ENCODE measurements around the gene EI24. TPM values are rescaled to one million over a fixed set of nuclear protein-coding genes. Genes with fewer than 3 reads are reported as not detected.
"Not testable (repeated sequence)": the region's sequence is repeated elsewhere in the genome, so short reads cannot be mapped to it uniquely, and the experiment has no call there.

Gene EI24
- polyA plus RNA-seq, 4 donors: 108 to 131 (median 110) TPM

DNA sequence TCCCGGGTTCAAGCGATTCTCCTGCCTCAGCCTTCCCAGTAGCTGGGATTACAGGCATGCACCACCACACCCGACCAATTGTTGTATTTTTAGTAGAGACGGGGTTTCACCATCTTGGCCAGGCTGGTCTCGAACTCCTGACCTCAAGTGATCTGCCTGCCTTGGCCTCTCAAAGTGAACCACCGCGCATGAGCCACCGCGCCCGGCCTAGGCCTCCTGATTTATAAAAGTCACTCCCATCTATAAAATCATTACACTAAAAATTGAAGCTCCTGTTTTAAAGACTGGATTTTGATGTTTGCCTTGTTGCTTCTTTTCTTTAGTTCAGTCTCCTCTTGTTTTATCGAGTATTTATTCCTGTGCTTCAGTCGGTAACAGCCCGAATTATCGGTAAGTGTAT lies 7.9 kb downstream of the EI24 start:
- DNase-seq (ENCODE audit: low read depth in 4 of 4, low spot score in 2 of 4): not testable (repeated sequence)

DNA sequence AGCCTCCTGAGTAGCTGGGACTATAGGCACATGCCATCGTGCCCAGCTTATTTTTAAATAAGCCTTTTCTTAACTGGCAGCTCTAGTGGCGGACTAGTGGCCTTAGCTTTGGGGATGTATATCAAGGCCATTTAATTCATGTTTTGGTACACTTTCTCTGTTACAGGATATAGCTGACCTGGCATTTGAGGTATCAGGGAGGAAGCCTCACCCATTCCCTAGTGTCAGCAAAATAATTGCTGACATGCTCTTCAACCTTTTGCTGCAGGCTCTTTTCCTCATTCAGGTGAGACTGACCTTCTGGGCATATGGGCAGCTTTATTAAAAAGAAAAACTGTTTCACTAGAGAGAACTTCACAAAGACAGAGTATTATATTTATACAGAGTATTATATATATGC lies 9.5 kb downstream of the EI24 start:
- no peak for DNase-seq (ENCODE audit: low read depth in 4 of 4, low spot score in 2 of 4)

DNA sequence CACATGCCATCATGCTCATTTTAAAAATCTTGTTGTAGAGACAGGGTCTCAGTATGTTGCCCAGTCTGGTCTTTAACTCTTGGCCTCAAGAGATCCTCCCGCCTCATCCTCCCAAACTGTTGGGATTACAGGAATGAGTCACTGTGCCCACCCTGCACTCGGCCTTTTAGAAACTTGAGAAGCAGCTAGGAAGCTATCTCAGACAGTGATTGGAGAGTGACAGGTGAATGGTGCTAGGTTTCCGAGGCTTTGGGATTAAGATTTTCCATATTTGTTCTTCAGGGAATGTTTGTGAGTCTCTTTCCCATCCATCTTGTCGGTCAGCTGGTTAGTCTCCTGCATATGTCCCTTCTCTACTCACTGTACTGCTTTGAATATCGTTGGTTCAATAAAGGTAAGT lies 10.5 kb downstream of the EI24 start:
- DNase-seq (ENCODE audit: low read depth in 4 of 4, low spot score in 2 of 4): no peak

DNA sequence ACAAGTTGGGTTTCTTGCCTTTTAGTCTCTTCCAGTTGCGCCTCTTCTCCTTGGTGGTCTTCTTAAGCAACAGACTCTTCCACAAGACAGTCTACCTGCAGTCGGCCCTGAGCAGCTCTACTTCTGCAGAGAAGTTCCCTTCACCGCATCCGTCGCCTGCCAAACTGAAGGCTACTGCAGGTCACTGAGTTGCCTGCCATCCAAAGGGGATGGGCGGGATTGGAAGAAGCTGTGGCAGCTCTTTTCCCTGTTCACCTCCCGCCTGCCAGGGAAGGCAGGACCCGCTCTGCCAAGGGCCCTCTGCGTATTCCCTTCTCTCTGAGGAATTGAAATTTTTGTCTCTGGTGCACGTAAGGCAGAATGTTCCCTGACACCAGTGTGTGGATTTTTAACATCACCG lies 14.2 kb downstream of the EI24 start:
- no peak for DNase-seq (ENCODE audit: low read depth in 4 of 4, low spot score in 2 of 4)

DNA sequence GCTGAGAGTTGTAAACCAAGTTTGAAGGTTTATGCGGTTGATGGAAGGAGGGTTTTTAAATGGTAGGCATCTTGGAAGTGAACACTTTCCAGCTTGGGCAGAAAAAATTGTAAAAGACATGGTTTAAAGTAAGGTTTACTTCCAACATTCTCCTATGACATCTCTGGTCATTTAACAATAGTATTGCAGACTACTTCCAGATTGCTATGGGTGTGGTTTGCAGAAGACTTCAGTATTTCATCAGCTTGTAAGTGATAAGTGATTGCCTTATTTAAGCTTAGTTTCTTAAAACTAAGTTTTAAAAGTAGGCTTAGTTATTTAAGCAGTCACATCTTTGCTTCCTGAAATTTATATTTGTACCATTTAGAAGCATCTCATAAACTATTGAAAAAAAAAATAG lies 16.2 kb downstream of the EI24 start:
- DNase-seq (ENCODE audit: low read depth in 4 of 4, low spot score in 2 of 4): no peak

DNA sequence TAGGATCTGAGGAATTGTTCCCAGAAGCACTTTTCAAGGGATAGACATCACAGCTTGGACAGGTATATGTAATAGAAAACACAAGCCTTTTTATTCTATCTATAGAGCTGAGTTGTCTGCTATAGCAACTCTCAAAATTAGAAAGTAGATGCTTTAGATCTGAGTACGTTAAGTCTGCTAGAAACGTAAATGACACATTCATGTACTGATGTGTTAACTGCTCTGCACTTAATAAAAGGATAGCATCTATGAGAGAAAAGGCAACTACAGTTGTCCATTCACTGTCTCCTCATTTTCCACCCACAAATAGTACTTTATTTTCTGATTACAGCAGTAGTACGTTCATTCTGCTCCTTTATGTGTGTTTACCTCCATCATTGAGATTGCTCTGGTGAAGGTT lies 17.3 kb downstream of the EI24 start:
- no peak for DNase-seq (ENCODE audit: low read depth in 4 of 4, low spot score in 2 of 4)

DNA sequence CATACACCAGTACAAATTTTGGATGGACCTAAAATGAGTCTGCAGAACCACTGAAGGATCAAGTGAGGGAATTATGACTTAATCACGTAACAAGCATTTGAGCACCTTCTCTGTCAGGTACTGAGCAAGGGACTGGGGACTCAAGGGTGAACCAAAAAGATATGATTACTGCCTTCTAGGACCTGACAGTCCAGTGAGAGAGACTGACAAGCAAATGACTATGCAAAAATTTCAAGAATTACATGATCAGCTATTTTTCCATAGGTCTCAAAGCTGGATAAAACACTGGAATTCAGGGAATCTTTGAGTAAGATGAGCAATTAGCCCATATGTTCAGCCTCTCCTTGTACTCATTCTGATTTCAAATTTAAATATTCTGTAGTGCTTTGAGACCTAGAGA lies 18.2 kb downstream of the EI24 start:
- no peak for DNase-seq (ENCODE audit: low read depth in 4 of 4, low spot score in 2 of 4)

DNA sequence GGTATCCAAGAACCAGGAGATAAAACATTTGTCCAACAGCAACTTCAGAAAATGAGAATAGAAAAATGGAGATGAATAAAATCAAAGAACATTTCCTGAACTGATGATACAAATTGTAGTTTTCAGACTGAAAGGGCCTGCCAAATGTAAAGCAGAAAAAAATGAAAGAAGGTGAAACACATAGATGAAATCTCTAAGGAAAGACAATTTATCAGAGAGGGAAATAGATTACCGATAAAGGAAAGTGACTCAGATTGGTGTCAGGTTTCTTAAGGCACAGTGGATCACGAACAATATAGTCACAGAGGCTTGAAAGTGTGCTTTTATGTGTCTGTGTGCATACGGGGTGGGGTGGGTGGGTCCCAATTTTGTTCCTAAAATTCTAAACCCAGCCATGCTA lies 19.2 kb downstream of the EI24 start:
- DNase-seq (ENCODE audit: low read depth in 4 of 4, low spot score in 2 of 4): no peak

DNA sequence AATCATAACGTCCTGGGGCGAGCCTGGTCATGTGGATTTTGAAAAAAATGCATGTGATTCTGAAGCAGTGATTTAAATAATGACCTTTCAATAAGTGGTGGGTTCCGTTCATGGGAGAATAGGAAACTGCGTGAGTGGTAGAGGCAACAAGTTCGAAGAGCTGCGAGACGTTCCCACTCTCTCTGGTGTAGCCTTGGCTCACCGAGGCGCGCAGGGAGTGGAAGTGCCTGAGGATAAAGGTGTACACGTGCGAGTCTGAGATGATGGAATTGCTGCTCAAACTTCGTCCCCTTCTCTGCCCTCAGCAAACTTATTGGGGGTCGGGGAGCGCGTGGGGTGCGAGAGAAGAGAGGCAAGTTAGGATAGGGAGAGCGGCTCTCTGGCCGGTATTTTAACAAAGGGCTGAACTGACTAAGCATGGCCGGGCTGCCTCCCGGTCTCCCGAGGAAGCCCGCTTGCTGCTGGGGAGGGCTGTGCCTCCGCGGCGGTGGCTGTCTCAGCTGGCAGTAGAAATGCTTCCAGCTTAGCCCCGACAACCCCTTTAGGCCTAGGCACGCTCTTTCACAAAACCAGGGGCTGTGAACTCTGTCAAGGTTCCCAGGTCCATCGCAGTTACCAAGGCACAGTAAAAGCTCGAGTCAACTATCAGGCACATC lies 22.5 kb downstream of the EI24 start:
- peak in 2 of 4 donors; percentile 25 to 39 for DNase-seq (ENCODE audit: low read depth in 4 of 4, low spot score in 2 of 4)

DNA sequence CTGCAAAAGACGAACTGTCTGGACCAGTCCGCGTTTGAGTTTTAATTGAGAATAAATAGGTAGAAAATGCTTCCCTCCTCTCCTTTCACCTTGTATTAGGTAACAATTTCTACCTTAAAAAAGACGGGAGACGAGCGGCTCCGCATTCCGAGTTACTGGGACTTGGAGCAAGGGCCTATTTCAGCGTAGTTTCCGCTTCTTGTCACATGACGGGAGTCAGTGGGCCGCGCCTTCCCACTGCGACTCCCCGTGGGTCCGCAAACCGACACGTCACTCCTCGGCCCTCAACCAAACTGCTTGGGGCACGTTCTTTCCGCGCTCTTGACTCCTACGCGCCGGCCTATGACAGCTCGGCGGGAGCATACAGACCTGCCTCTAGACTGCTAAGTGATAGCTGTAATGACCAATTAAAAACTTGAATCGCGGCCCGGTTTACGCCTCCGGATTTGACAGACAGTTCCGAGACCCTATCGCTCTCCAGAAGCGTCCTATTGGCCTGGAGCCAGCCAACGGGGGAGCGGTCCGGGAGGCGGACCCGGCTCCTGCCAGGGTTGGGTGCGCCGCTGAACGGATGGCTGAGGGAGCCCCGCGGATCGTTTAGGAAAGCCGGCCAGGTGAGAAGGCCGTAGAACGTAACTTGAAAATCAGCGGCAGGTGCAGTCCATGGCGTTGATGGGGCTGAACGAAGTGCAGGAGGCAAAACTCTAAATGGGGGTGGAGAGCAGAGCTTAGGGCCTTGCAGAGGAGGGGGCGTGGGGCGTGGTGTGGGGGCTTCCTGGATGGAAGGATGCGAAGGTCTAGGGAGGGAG lies 23.2 kb downstream of the EI24 start, which contains the start of gene STT3A:
Gene STT3A (plus strand): TSS at position 548 of the 809 bp plus-strand sequence. CDS start 3,064 bp downstream, outside the sequence.
- DNase-seq (ENCODE audit: low read depth in 4 of 4, low spot score in 2 of 4): peak; percentile 99 to 100 (median 100)

DNA sequence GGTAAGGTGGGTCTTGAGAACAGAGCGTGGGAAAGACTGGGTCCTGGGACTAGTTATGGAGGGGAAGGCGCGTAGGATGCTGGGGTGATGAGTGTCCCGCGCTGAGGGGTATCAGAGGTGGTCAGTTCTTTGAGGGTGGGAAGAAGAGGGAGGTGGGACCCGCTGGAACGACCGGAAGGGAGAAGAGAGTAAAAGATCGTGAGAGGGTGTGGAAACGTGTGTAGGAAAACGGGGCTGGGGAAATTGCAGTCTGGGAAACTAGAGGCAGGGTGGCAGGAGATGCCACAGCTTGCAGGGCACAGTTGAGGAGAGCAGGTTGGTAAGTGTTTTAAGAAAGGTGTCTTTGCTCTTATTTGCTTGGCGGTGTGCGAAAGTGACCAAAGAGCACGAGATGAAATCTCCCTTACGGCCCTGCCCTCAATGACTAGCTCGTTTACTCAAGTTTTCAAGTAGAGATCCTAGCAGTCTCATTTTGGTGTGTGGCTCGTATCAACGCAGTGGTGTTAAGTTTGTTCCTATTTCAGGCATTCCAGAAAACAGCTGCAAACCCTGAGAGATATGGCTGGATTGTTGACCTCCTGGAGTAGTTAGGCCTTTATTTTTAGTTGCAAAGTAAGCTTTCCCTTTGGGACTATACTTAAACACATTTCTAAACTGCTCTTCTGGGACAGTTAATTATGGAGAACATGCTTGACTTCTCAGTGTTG lies 24.0 kb downstream of the EI24 start:
- peak in 1 of 4 donors; percentile 13 for DNase-seq (ENCODE audit: low read depth in 4 of 4, low spot score in 2 of 4)

DNA sequence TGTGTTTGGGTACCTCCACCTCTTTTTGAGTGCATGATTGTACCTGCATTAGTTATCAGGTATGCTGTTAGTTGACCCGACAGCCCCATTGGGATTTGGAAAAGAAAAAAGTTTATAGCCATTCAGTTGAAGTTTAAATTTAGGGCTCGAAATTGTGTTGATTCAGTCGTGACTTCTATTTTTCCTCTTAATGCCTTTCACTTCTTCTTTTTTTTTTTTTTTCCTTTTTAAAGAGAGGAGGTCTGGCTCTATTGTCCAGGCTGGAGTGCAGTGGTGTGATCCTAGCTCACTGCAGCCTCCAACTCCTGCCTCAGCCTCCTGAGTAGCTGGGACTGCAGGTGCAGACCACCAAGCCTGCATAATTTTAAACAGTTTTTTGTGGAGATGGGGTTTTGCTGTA lies 25.7 kb downstream of the EI24 start:
- DNase-seq (ENCODE audit: low read depth in 4 of 4, low spot score in 2 of 4): no peak

DNA sequence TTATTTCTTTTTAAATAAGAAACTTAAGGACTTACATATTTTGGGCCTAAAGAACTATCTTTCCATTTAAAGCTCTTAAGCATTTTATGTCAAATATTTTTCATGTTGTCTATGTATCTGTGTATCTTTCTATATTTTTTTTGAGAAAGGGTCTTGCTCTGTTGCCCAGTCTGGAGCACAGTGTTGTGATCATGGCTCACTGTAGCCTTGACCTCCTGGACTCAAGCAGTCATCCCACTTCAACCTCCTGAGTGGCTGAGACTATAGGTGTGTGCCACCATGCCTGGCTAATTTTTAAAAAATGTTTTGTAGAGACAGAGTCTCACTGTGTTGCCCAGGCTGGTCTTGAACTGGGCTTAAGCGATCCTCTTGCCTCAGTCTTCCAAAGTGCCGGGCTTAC lies 31.4 kb downstream of the EI24 start:
- no peak for DNase-seq (ENCODE audit: low read depth in 4 of 4, low spot score in 2 of 4)

DNA sequence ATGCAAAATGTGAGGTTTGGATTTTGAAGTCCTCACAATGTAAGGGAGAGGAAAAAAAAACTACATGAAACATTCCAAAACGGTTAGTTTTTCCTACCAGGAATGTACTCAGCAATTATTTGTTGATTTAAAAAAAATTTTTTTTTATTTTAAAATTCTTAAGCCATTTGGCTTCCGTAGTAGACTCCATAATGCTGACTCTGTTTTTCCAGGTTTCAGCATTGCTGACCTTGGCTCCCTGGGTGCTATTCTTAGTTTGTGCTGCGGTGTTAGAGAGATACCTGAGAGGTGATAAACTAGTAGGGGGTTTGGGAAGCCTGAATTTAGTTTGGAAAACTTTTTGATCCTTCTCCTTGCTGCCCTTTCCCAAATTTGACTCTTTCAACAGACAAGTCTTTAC lies 33.9 kb downstream of the EI24 start:
- DNase-seq (ENCODE audit: low read depth in 4 of 4, low spot score in 2 of 4): no peak

DNA sequence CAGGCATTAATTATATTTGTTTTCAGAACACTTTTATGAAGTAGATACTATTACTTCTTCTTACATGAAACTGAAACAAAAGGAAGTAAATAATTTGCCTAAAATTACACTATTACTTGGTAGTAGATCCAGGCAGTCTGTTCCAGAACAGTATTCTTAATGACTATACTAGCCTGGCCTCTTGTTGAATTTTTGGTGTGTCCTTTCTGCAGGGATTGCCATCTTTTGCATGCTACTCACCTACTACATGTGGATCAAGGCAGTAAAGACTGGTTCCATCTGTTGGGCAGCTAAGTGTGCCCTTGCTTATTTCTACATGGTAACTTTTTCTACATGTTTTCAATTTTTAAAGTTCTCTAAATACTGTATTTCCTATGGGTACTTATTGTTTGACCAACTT lies 36.1 kb downstream of the EI24 start:
- no peak for DNase-seq (ENCODE audit: low read depth in 4 of 4, low spot score in 2 of 4)

DNA sequence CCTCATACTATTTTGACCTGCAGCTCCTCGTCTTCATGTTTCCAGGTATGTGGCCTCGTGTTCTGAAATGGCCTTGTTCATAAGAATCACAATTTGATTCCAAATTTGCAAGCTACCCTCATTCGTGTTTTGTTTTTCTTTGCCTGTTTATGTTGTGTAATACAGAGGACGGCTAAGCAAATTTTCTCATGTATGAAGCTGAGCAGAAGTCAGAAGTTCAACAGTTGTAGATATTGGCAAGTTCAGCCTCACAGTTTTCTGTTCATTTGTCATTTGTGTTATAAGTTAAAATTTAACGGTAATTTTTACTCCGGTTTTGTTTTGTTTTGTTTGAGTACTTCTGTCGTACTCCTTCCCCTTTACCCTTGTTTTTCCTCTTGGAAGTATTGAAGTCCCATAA lies 40.3 kb downstream of the EI24 start:
- DNase-seq (ENCODE audit: low read depth in 4 of 4, low spot score in 2 of 4): no peak

DNA sequence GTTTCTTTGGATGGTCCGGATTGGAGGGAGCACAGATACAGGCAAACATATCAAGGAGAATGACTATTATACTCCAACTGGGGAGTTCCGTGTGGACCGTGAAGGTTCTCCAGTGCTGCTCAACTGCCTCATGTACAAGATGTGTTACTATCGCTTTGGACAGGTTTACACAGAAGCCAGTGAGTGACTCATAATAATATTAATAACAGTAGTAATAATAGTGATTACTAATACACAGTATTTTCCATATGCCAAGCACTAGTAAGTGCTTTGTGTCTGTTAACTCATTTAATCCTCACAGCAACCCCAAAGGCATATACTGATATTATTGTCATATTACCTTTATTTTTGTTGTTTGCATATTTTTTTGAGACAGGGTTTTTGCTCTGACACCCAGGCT lies 49.1 kb downstream of the EI24 start:
- DNase-seq (ENCODE audit: low read depth in 4 of 4, low spot score in 2 of 4): no peak

DNA sequence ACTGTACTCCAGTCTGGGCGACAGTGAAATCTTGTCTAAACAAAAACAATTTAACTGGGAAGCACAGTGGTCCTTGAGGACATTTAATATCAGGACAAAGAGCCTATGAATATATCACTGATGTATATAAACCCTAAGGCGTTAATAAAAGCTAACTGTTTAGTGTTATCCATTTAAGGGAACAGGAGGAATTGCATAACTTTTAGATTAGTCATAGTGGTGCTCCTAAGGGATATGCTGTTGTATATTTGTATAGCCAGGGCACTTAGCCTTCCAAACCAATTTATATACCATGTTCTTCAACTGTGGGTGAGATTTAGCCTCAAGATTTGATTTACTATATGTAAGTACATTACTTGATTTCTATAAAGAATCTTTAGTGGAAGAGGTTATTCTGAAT lies 52.7 kb downstream of the EI24 start:
- DNase-seq (ENCODE audit: low read depth in 4 of 4, low spot score in 2 of 4): no peak

DNA sequence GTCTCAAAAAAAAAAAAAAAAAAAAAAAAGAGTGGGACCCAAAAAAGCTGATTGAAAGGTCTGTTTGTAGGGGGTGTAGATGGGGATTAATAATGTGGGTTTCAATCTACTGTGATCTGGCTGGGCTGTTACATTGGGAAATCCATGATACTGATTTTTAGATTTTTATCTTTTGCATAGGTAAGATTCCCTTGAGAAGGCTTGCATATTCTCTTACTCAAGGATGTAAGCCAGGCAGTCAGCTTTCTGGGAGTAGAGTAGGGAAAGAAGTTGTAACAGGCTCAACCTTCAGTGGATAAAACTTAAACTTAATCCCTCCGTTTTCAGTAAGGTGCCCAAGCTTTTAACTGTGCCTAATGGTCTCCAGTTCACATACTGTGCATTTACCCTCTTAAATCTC lies 53.8 kb downstream of the EI24 start:
- no peak for DNase-seq (ENCODE audit: low read depth in 4 of 4, low spot score in 2 of 4)

DNA sequence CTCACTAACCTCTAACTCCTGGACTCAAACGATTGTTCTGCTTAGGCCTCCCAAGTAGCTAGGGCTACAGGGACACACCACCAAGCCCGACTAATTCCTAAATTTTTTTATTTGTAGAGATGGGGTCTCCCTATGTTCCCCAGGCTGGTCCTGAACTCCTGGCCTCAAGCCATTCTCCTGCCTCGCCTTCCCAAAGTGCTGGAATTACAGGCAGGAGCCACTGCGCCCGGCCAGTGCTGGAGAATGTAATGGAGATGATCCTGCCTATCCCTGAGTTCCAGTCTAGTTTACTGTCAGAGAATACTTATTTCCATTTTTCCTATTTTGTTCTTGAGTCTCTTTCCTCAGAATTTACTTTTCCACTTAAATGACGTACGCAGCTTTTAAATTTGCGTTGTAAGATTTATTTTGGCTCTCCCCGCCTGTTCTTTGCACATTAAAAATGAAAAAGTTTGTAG lies 55.5 kb downstream of the EI24 start, which contains the start of gene CHEK1:
Gene CHEK1 (plus strand): TSS at position 408 of the 458 bp plus-strand sequence. CDS start 1,606 bp downstream, outside the sequence.
- no peak for DNase-seq (ENCODE audit: low read depth in 4 of 4, low spot score in 2 of 4)

DNA sequence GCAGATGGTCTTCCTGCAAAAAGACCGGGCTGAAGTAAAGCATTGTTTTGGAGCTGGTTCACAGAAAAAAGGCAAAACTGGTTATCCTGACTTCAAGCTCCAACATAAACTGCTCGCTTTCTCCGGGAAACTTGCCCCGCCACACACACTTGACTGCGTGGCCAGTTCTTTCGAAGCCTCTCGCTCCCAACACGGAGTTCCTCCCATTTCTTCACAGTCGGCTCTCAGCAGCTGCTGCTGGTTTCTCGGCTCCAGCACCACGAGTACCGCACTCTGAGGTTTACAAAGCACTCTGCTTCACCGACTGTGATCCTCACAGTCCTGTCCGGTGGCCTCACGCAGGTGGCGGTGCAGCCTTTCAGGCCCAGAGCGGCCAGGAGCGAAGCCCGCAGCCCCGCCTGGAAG lies 56.0 kb downstream of the EI24 start:
- no peak for DNase-seq (ENCODE audit: low read depth in 4 of 4, low spot score in 2 of 4)
